GM12878 (cell line): ENCODE data around the gene PLEKHM1. TPM values are rescaled to one million over a fixed set of nuclear protein-coding genes. Genes with fewer than 3 reads are reported as not detected.

Experiments
- ATAC-seq: fragments of 200-7000 bp; cut with Tn5 transposase; 3 replicates; pipeline ENCODE4 v1.9.1; 2020; ENCODE audit warnings: mild to moderate bottlenecking, moderate library complexity
- BruUV-seq: library from RNA; stranded (reverse); fragments of 400-500 nt; replicated peaks from 2 replicates; lab custom pipeline; 2021; lab: Mats Ljungman, UMichigan
- CTCF ChIA-PET: fragments of 300-600 bp; sonication (Branson Sonifier 250); formaldehyde crosslinking; extraction: SDS; loops from one replicate; lab custom pipeline; 2021; ENCODE audit warnings: inconsistent platforms; lab: Yijun Ruan, JAX
- POLR2A ChIA-PET: fragments of 350-600 bp; formaldehyde crosslinking; extraction: SDS; loops from one replicate; lab custom pipeline; 2021; ENCODE audit warnings: inconsistent platforms; lab: Charles Lee
- RAD21 ChIA-PET: fragments of 300-600 bp; sonication (Branson Sonifier 250); formaldehyde crosslinking; loops from one replicate; lab custom pipeline; 2023; ENCODE audit warnings: antibody characterized with exemption; ENCODE audit not compliant: unreplicated experiment; lab: Charles Lee
- SMC1A ChIA-PET: fragments of 300-600 bp; sonication (Branson Sonifier 250); formaldehyde crosslinking; loops from one replicate; lab custom pipeline; 2023; ENCODE audit not compliant: unreplicated experiment, uncharacterized antibody; lab: Charles Lee
- DNase-seq: peaks from one replicate; pipeline ENCODE4 v3.0.0-alpha.2; 2011; ENCODE audit warnings: low read depth, low spot score
- FAIRE-seq: peaks from 3 replicates; lab custom pipeline; 2011; peaks lifted over from hg19 to GRCh38; lab: Jason Lieb, UNC
- H2AFZ ChIP-seq: 2 replicates; pipeline ENCODE4 v1.6.0; 2011; ENCODE audit warnings: low read depth, low read length, control low read depth; ENCODE audit not compliant: control insufficient read depth
- H3K27ac ChIP-seq: 2 replicates; pipeline ENCODE4 v1.5.1; 2011; ENCODE audit warnings: control low read depth; ENCODE audit not compliant: control insufficient read depth, insufficient read depth
- H3K27me3 ChIP-seq, 2 experiments: replicated peaks in 1 of 2; 2 replicates each; pipeline versions ENCODE4 v1.6.0 to v1.6.1; 2011; ENCODE audit warnings: low read length in 1 of 2; ENCODE audit not compliant: control insufficient read depth in 2 of 2, insufficient read depth in 2 of 2
- H3K36me3 ChIP-seq, 2 experiments: 2 replicates each; pipeline ENCODE4 v1.5.1; 2011; ENCODE audit warnings: low read length in 1 of 2; ENCODE audit not compliant: control insufficient read depth in 2 of 2, insufficient read depth in 2 of 2
- H3K4me1 ChIP-seq: 2 replicates; pipeline ENCODE4 v1.6.1; 2011; ENCODE audit warnings: mild to moderate bottlenecking, low read length, moderate library complexity, mixed read lengths; ENCODE audit not compliant: control insufficient read depth, insufficient read depth
- H3K4me2 ChIP-seq: 2 replicates; pipeline ENCODE4 v1.6.0; 2011; ENCODE audit warnings: control low read depth; ENCODE audit not compliant: control insufficient read depth, insufficient read depth
- H3K4me3 ChIP-seq: fragments of 200-600 bp; sonication (generic); 2 replicates; pipeline ENCODE4 v1.5.1; 2016
- H3K79me2 ChIP-seq: 2 replicates; pipeline ENCODE4 v1.6.0; 2011; ENCODE audit warnings: low read length; ENCODE audit not compliant: control insufficient read depth, insufficient read depth
- H3K9ac ChIP-seq: 2 replicates; pipeline ENCODE4 v1.8.0; 2011; ENCODE audit warnings: low read length, control low read depth, mixed read lengths; ENCODE audit not compliant: control insufficient read depth, insufficient read depth
- H3K9me3 ChIP-seq: replicated peaks from 3 replicates; pipeline ENCODE4 v1.5.1; 2011; ENCODE audit warnings: mild to moderate bottlenecking, low read length; ENCODE audit not compliant: control insufficient read depth, insufficient read depth
- H4K20me1 ChIP-seq: 2 replicates; pipeline ENCODE4 v1.6.0; 2011; ENCODE audit not compliant: control insufficient read depth, insufficient read depth
- BHLHE40 ChIP-seq, 2 experiments: fragments of 450-650 bp in 1 of 2; IDR thresholded peaks; 2 replicates each; pipeline ENCODE4 v1.6.1; 2011 to 2017; ENCODE audit warnings: low read depth in 2 of 2, borderline replicate concordance in 1 of 2, improper control_type of control experiment in 1 of 2, low read length in 1 of 2, mild to moderate bottlenecking in 1 of 2
- DPF2 ChIP-seq: fragments of 450-650 bp; IDR thresholded peaks from 2 replicates; pipeline ENCODE4 v1.6.1; 2017; ENCODE audit warnings: mild to moderate bottlenecking
- E4F1 ChIP-seq: fragments of 450-650 bp; IDR thresholded peaks from 2 replicates; pipeline ENCODE4 v1.6.1; 2018; ENCODE audit warnings: borderline replicate concordance, mild to moderate bottlenecking; ENCODE audit not compliant: partially characterized antibody
- EED ChIP-seq: sonication (generic); IDR thresholded peaks from 2 replicates; pipeline ENCODE4 v1.6.1; 2016; ENCODE audit warnings: antibody characterized with exemption, low read depth
- EP300 ChIP-seq, 2 experiments: fragments of 150-350 bp in 1 of 2; IDR thresholded peaks; 2 replicates each; pipeline ENCODE4 v1.6.1; 2011 to 2012; ENCODE audit warnings: low read depth in 2 of 2, low read length in 2 of 2, borderline replicate concordance in 1 of 2, improper control_type of control experiment in 1 of 2, inconsistent platforms in 1 of 2; ENCODE audit not compliant: control insufficient read depth in 1 of 2
- FOXK2 ChIP-seq: fragments of 450-650 bp; IDR thresholded peaks from 2 replicates; pipeline ENCODE4 v1.6.1; 2017; ENCODE audit warnings: mild to moderate bottlenecking, moderate library complexity
- JUND ChIP-seq: IDR thresholded peaks from 2 replicates; pipeline ENCODE4 v1.6.1; 2012; ENCODE audit warnings: low read depth, mild to moderate bottlenecking, low read length, improper control_type of control experiment, moderate library complexity
- NFXL1 ChIP-seq: fragments of 450-650 bp; IDR thresholded peaks from 2 replicates; pipeline ENCODE4 v1.6.1; 2017; ENCODE audit warnings: antibody characterized with exemption, mild to moderate bottlenecking, borderline replicate concordance
- NFYB ChIP-seq: IDR thresholded peaks from 2 replicates; pipeline ENCODE4 v1.6.1; 2011; ENCODE audit warnings: low read depth, mild to moderate bottlenecking, low read length, improper control_type of control experiment, moderate library complexity; ENCODE audit not compliant: insufficient read depth
- PAX5 ChIP-seq: IDR thresholded peaks from 2 replicates; pipeline ENCODE4 v1.6.1; 2011; ENCODE audit warnings: low read depth, low read length, borderline replicate concordance
- POLR2A ChIP-seq: IDR thresholded peaks from 2 replicates; pipeline ENCODE4 v1.6.1; 2011; ENCODE audit warnings: low read depth, mild to moderate bottlenecking, low read length
- SMAD5 ChIP-seq: IDR thresholded peaks from 2 replicates; pipeline ENCODE4 v1.6.1; 2016; ENCODE audit warnings: antibody characterized with exemption, low read depth
- TAF1 ChIP-seq: IDR thresholded peaks from 2 replicates; pipeline ENCODE4 v1.6.1; 2011; ENCODE audit warnings: mild to moderate bottlenecking, low read depth, low read length, borderline replicate concordance
- USF2 ChIP-seq: IDR thresholded peaks from 2 replicates; pipeline ENCODE4 v1.6.1; 2011; ENCODE audit warnings: low read depth, low read length, improper control_type of control experiment, borderline replicate concordance
- ZNF217 ChIP-seq: fragments of 450-650 bp; IDR thresholded peaks from 2 replicates; pipeline ENCODE4 v1.6.1; 2017; ENCODE audit warnings: antibody characterized with exemption, mild to moderate bottlenecking
- WGBS: methylation state at CpG from one replicate; pipeline ENCODE4 v1.1.6; 2016; ENCODE audit warnings: low lambda C conversion rate; ENCODE audit not compliant: insufficient replicate concordance, insufficient coverage; ENCODE audit errors: missing lambda C conversion rate; 5-methylcytosine and 5-hydroxymethylcytosine counted together
- in situ Hi-C: fragments of 300-500 bp; cut with MboI; formaldehyde crosslinking; loops from 9 replicates; pipeline ENCODE4 v1.14.3; 2018; ENCODE audit warnings: mixed read lengths
- intact Hi-C: fragments of 100-400 bp; cut with micrococcal nuclease; formaldehyde crosslinking; loops from one replicate; pipeline ENCODE4 v1.14.2; 2022; ENCODE audit not compliant: unreplicated experiment
- polyA plus RNA-seq, 11 experiments: library from polyadenylated mRNA; depleted of rRNA in 4 of 11; unstranded in 6 of 11; stranded (reverse) in 5 of 11; fragments of >200 nt; fragmentation: Nextera tagmentation in 4 of 11; fragmentation: Illumina TruSeq in 1 of 11; extraction: Ambion mirVana in 4 of 11; extraction: Trizol in 1 of 11; gene quantifications; 1 replicate in 1 of 11; 2 replicates in 10 of 11; pipeline versions ENCODE4 v1.2.1 to v1.2.3, GENCODE V29; 2011 to 2016; ENCODE audit warnings: inconsistent platforms in 2 of 11, missing spikeins in 2 of 11, low read depth in 1 of 11
- total RNA-seq, 4 experiments: library from RNA; depleted of rRNA in 3 of 4; stranded (reverse); fragments of >200 nt in 3 of 4; fragmentation: Illumina TruSeq in 1 of 4; extraction: Trizol in 1 of 4; gene quantifications; 2 replicates each; pipeline versions ENCODE4 v1.2.1 to v1.2.3, GENCODE V29; 2013 to 2021
- TF ChIP-seq, protein P1 (sequence below): IDR thresholded peaks from 2 replicates; pipeline ENCODE4 v1.6.1; 2012; ENCODE audit warnings: mild to moderate bottlenecking, low read depth, low read length

Gene PLEKHM1
- total and polyA plus RNA-seq, 10 of the 15 experiments (the other 5 are each of a cell fraction or from before 2014, with no cell fraction given) = 0.21 to 27.8 (median 9.4) TPM

DNA sequence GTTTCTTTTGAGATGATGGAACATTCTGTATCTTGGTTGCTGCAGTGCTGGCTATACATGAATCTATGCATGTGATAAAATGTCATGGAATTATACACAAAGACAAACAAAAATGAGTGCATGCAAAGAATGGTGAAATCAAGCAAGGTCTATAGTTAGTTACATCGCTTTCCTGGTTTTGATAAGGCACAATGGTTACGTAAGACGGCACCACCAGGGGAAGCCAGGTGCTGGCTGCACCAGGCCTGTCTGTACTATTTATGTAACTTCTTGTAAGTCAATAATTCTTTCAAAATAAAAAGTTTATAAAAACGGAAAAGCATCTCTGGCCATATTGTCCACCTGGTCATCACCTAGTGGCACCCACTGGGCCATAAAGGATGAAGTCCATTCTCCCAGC lies 104.3 kb downstream of the PLEKHM1 start:
- no peaks in the 10 kb centered on the region for H4K20me1 ChIP-seq
- no peaks in the 10 kb centered on the region for H3K79me2 ChIP-seq
- SMC1A ChIA-PET = interaction anchor here (0.7 to 12.7 kb wide), 18 partner anchors 11 to 166 kb away, joined by 3 to 184 read pairs (median 5); partner anchors contain the start of genes FMNL1 and MAP3K14
- H3K4me3 ChIP-seq = no peak overlapping the region
- BruUV-seq = no TSS peak
- ATAC-seq (no peak), DNase-seq (no peak), FAIRE-seq (no peak)
- H3K27me3 ChIP-seq = no peaks in the 10 kb centered on the region
- POLR2A ChIA-PET = interaction anchor here (0.9 to 1.6 kb wide), 3 partner anchors 69 to 110 kb away, joined by 3 to 6 read pairs (median 4); partner anchors contain the start of gene MAP3K14
- H3K9ac ChIP-seq = no peak overlapping the region
- H3K9me3 ChIP-seq = no peaks in the 10 kb centered on the region
- 50% methylated on average over 4 of the region's 4 CpGs for WGBS
- in situ Hi-C loops (loop anchor here (5.0 kb wide), 2 partner anchors 109 to 169 kb away; no protein-coding TSS in a partner anchor), intact Hi-C loops (loop anchor here (5.0 kb wide), 1 partner anchor 84 kb away; no protein-coding TSS in a partner anchor)
- no peak overlapping the region for H2AFZ ChIP-seq
- no peaks in the 10 kb centered on the region for H3K36me3 ChIP-seq
- CTCF ChIA-PET = interaction anchor here (1.0 to 15.5 kb wide), 23 partner anchors 11 to 165 kb away, joined by 3 to 291 read pairs (median 11); partner anchors contain the start of genes FMNL1 and MAP3K14
- no peak overlapping the region for H3K27ac ChIP-seq
- peaks cover 12% of the 10 kb centered on the region for H3K4me1 ChIP-seq
- no peak overlapping the region for H3K4me2 ChIP-seq
- RAD21 ChIA-PET = interaction anchor here (0.7 to 7.4 kb wide), 15 partner anchors 13 to 167 kb away, joined by 3 to 150 read pairs (median 9); partner anchors contain the start of gene MAP3K14
- TF ChIP-seq SMAD5 (no peak), PAX5 (no peak), USF2 (no peak), FOXK2 (no peak), JUND (no peak), NFYB (no peak), DPF2 (no peak), EP300 (IDR thresholded peaks at IDR 0.05; ENCODE audit: borderline replicate concordance in 1 of 2, control insufficient read depth in 1 of 2, low read depth in 2 of 2, low read length in 2 of 2) (no peak), EED (no peak), ZNF217 (no peak), NFXL1 (no peak), TAF1 (no peak), E4F1 (no peak), POLR2A (no peak), BHLHE40 (IDR thresholded peaks at IDR 0.05; ENCODE audit: borderline replicate concordance in 1 of 2, low read depth in 2 of 2, low read length in 1 of 2) (no peak)
- TF ChIP-seq, protein P1, sequence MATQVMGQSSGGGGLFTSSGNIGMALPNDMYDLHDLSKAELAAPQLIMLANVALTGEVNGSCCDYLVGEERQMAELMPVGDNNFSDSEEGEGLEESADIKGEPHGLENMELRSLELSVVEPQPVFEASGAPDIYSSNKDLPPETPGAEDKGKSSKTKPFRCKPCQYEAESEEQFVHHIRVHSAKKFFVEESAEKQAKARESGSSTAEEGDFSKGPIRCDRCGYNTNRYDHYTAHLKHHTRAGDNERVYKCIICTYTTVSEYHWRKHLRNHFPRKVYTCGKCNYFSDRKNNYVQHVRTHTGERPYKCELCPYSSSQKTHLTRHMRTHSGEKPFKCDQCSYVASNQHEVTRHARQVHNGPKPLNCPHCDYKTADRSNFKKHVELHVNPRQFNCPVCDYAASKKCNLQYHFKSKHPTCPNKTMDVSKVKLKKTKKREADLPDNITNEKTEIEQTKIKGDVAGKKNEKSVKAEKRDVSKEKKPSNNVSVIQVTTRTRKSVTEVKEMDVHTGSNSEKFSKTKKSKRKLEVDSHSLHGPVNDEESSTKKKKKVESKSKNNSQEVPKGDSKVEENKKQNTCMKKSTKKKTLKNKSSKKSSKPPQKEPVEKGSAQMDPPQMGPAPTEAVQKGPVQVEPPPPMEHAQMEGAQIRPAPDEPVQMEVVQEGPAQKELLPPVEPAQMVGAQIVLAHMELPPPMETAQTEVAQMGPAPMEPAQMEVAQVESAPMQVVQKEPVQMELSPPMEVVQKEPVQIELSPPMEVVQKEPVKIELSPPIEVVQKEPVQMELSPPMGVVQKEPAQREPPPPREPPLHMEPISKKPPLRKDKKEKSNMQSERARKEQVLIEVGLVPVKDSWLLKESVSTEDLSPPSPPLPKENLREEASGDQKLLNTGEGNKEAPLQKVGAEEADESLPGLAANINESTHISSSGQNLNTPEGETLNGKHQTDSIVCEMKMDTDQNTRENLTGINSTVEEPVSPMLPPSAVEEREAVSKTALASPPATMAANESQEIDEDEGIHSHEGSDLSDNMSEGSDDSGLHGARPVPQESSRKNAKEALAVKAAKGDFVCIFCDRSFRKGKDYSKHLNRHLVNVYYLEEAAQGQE = no peak
